Activated T-cell treated with anti-CD3 and anti-CD28 coated beads, Interleukin-2, amount 50 U/mL, for 1 hour (primary cell): ENCODE results near the gene TIMM13.
"Not testable (repeated sequence)": the region's sequence is repeated elsewhere in the genome, so short reads cannot be mapped to it uniquely, and the experiment has no call there.

ENCODE experiments used
- DNase-seq: peaks from one replicate; pipeline ENCODE4 v3.0.0-alpha.2; 2020

Gene TIMM13

DNA sequence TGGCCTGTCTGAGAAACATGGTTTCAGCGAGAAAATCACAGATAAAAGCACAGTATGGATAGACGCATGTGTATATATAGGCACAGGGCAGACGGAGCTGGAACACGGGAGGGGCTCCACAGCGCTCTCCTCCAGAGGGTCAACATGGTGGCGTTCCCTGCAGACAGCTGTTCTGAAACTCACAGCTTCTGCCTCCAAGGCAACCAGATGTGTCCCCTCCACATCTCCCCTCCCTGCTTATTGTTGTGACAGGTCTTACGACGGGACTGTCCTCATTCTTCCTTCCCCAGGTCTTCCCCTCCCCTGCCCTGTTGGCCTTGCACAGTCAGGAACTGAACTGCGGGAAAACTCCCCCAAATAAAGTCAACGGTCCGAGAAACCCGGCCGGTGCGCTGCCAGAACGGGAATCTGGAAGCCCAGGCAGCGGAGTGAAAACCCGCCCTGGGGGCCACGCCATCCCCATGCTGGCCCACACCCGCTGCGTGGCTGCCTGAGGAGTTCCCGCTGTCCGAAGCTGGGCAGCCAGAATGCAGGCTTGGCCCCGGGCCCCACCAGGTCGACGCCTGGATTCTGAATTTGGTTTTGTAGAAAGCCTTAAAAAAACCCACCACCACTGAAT is 2.6 kb upstream of the TIMM13 start:
- DNase-seq, result no peak

DNA sequence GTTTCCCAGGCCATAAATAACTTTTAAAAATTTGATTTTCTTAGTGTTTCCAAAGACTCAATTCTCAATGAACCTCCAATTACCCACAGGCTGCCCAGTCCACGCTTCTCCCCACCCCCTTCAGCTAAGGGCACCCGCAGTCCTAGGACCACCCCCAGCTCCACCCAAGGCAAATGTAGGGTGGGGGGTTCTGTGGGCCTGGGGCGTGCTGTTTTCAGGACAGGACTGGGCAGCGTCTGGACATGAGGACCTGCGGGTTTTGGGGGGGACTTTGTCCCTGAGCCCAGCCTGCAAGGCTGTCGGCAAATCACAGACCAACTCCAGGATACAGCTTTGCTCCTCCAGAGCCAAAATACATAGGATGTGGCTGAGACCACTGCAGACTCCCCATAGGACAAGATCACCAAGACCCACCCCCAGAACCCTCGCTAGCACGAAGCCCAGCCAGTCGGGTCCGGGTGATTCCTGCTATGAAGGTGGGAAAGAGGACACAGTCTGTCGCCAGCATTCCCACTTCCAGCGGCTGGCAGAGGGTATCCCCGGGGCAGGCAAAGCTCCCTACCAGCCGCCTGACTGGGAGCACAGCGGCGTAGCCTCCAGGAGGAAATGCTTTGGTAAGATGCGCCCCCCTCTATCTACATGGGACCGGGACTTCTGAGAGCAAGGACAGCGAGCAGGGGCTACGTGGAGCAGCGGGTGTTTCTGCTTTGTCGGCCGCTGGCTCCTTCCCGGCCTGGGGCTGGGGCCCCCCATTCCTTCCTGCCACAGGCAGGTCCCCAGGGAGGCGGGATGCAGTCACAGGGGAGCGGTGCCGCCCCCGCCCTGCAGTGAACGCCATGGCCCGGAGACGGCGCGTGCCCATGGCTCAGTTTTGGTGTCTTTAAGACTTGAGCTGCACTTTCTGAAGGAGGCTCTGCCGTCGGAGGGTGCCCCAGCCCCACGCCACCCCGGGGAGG is 1.6 kb upstream of the TIMM13 start:
- DNase-seq, result no peak

DNA sequence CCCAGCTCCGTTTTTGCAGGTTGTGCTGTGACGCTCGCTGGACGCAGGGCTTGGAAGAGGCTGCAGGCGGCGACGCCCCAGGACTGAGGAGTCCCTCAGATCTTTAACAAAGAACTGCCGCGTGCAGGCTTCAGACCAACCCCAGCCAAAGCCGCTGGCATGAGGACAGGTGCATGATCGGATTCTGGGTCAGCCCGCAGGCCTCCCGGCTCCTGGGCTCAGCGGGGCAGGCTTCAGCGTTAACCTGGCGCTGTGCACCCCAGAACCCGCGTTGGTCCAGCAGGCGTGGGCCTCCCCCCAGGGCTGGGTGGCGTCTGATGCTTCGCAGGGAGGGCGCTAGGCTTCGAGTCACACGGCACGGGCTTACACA is 920 bp upstream of the TIMM13 start:
- no peak for DNase-seq

DNA sequence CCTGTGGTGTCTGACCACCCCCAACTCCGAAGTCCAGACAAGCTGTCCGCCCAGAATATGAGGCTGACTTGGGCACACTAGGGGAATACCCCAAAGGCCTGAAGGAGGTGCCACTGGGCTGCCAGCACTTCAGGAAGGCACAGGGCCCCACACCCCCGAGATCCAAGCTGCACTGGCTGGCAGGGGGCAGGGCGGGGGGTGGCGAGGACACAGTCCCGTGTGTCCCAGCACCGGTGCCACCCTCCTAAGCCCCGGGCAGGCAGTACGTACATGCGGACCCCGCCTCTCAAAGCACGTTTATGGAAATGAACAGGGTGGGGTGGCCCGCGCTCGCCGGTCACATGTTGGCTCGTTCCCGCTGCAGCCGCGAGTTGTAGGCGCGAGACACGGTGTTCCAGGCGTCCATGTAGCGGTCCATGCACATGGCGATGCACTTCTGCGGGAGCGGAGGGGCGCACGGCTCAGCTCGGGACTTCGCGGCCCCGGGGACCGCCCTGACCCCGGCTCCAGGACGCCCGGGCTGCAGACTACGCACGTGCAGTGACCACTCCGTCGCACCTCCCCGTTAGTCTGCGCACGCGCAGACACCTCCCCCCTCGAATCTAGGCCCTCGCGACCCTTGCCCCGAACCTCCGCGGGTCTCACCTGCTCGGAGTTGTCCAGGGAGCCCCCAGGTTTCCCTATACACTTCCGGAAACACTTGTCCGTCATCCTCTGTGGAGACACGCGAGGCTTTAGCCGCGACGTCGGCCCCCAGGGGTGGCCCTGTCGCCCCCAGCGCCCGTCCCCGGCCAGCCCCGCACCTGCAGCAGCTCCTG is 566 bp downstream of the TIMM13 start:
- peak; percentile 33 for DNase-seq

DNA sequence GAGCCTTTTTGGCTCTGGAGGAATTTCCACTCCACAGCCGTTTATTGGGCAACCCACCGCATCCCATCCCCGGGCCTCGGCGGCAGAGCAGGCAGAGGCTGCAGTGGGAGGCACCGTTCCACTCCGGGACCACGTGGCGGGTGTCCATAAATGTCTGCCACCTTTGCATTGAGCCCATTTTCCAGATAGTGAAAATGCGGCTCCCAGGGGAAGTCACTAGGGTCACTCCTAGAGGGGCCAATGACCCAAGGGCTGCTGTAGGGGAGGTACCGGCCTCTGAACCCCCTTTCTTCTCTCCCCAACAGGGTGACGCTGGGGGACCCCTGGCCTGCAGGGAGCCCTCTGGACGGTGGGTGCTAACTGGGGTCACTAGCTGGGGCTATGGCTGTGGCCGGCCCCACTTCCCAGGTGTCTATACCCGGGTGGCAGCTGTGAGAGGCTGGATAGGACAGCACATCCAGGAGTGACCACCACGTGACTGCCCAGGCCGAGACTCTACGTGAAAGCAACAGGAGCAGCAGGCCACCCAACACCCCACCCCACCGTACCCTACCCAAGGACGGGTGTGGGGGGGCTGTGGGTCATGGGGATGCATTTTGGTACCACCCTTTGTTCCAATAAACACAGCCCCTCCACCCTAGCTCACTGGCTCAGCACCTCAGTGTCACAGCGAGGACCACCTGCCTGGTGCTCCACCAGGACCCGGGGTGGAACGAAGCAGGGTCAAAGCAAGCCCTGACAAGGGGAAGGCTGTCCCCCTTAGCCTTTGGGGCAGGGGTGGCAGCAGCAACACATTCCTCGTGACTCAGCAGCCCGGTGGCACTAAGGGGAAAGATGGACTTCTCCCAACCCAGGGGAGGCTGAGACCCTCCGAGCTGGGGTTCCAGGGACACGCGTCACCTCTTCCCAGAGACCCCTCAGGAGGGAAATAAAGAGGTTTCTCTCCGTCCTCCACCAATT is 1.5 kb downstream of the TIMM13 start:
- DNase-seq, result no peak

DNA sequence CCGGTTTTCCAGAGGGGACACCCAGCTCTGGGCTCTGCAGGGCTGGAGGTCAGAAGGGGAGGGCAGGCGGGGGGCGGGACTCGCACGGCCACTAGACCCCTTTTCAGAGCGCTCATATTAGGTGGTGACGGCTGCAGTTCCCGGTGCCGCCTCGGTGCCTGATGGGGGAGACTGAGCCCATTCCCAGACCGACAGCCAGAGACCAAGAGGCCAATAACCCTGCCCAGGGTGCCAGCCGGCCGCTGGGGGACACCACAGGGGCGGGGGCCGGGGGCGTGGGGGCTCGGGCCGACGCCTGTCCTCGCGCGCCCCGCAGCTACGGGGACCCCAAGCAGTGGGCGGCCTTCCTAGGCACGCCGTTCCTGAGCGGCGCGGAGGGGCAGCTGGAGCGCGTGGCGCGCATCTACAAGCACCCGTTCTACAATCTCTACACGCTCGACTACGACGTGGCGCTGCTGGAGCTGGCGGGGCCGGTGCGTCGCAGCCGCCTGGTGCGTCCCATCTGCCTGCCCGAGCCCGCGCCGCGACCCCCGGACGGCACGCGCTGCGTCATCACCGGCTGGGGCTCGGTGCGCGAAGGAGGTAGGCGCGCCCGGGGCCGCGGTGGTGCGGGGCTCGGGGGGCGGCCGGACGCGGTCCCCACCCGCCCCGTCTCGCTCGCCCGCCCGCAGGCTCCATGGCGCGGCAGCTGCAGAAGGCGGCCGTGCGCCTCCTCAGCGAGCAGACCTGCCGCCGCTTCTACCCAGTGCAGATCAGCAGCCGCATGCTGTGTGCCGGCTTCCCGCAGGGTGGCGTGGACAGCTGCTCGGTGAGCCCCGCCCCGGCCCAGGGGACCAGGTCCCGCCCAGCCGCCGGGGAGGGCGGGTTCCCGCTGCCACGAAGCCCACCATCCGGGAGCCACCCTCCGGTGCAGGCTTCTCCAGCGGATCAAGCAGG is 2.4 kb downstream of the TIMM13 start:
- DNase-seq, result no peak

DNA sequence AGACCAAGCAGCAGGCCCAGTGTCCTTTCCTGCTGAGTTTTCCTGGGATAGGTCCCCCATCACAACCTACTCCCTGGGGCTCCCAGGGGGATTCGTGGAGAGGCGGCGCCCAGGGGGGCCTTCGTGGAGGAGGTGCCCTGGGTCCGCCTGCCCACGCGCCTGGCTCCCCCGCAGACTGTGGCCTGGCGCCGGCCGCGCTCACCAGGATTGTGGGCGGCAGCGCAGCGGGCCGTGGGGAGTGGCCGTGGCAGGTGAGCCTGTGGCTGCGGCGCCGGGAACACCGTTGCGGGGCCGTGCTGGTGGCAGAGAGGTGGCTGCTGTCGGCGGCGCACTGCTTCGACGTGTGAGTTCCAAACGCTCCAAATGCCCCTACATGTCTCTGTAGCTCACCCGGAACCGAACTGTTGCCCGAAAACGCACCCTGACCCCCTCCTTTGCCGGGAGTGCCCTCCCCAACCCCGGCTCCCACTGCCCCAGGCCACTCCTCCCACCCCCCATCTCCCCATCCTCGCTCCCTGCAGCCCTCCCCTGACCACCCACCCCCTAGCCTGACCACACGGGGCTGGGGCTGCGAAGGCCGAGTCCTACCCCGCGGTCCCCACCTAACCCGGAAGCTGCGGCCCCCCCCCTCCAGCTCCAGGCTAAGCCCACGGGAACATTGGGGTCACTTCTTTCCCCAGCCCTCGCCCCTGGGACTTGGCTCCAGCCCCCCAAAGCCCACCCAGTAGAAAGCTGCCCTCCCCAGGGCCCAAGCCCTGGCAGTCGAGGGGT is 3.3 kb downstream of the TIMM13 start:
- no peak for DNase-seq

DNA sequence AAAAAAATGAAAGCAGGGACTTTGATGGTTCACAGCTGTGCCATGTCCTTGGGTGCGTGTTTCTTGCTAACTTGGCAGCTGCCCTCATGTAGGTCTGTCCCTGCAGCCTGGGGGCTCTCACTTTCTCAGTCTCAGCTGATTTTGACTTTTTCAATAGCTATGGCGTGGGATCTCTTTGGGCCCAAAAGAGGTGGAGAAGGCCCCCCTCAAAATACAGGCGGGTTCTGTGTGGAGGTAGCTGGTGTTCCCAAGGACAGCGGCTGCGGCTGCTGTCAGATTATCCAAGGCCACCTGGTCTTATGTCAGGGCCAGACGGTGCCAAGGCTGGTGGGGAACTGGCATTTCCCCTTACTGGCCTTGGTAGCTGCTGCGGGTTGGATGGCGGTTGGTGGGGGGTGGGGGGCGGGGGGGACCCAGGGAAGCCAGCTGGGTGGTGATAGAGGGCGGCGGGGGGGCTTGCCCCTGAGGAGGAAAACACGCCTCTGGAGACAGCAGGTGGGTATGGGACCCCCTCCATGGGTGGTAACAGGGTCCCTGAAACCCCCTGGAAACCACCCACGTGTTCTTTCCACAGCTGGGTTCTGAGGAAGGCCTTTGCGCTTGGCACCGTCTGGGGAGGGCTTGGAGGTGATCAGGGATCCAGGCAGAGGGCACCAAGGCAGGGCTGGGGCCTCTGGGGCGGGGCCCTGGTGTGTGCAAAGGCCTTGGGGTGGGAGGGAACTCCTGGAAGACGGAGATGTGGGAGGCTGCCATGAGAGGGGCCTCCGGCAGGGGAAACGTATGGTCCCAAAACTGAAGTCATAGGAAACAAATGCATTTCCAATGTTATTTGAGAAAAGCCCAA is 4.1 kb downstream of the TIMM13 start:
- no peak for DNase-seq

DNA sequence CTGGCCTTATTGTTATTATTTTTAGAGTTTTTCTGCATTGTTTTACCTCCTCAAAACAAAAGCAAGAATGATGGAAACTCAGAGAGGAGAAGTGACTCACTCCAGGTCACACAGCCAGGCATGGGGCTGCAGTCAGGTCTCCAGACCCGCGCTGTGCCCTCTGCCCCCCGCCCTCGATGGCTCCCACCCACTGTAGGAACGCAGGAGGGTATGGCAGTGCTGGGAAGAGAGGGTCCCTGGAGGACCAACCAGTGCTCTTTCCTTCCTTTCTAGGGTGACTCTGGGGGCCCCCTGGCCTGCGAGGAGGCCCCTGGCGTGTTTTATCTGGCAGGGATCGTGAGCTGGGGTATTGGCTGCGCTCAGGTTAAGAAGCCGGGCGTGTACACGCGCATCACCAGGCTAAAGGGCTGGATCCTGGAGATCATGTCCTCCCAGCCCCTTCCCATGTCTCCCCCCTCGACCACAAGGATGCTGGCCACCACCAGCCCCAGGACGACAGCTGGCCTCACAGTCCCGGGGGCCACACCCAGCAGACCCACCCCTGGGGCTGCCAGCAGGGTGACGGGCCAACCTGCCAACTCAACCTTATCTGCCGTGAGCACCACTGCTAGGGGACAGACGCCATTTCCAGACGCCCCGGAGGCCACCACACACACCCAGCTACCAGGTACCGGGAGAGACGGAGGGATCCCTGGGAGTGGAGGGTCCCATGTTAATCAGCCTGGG is 5.6 kb downstream of the TIMM13 start:
- DNase-seq, result no peak

DNA sequence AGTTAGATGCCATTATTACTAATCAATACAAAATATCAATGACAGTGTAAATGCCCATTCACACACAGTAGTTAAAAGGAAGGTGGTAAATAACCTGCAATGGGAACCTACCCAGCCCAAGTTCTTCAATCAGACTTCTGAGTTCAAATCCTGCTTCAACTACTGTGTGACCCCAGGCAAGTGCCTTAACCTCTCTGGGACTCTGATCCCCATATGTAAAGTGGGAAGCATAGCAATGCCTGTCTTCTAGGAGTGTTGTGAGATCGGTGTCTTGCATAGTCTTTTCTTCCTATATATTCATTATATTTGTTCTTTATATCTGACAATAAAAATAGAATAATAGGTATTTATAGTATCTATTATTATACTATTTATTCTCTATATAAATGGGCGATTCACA is 6.9 kb downstream of the TIMM13 start:
- DNase-seq, result no peak

DNA sequence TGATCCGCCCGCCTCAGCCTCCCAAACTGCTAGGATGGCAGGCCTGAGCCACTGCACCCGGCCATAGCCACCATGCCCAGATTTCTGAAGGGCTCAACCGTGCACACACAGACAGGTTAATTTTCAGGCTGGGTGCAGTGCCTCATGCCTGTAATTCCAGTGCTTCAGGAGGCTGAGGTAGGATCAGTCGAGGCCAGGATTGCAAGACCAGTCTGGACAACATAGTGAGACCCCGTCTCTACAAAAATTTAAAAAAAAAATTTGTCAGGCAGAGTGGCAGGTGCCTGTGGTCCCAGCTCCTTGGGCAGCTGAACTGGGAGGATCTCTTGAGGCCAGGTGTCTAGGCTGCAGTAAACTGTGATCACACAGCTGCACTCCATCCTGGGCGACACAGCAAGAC is 7.6 kb downstream of the TIMM13 start:
- no peak for DNase-seq

DNA sequence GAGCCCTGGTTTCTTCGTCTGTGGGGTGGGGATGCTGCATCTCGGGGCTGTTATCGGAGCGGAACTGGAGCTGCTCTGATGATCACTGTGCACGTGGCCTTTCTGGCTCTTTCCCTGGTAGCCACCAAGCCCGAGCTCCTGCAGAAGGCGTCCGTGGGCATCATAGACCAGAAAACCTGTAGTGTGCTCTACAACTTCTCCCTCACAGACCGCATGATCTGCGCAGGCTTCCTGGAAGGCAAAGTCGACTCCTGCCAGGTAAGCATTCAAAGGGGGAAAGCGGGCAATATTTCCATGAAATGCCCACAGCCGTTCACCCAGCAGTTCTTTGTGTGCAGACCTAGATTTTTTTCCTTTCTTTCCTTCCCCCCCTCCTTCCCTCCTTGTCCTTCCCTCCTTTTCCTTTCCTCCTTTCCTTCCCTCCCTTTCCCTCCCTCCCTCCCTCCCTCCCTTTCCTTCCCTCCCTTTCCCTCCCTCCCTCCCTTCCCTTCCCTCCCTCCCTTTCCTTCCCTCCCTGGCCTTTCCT is 9.4 kb downstream of the TIMM13 start:
- DNase-seq, result no peak

DNA sequence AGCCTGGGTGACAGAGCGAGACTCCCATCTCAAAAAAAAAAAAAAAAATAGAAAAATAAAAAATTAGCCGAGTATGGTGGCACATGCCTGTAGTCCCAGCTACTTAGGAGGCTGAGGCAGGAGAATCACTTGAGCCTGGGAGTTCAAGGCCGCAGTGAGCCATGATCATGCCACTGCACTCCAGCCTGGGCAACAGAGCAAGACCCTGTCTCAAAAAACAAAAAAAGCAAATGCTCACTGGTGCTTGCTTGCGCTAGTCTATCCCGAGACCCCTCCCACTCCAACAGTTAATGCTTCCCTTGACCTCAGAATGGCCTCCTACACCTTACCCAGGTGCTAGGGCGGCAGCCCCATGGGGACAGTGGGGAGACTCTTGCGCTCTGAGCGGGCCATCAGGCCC is 9.9 kb downstream of the TIMM13 start:
- not testable (repeated sequence) for DNase-seq

DNA sequence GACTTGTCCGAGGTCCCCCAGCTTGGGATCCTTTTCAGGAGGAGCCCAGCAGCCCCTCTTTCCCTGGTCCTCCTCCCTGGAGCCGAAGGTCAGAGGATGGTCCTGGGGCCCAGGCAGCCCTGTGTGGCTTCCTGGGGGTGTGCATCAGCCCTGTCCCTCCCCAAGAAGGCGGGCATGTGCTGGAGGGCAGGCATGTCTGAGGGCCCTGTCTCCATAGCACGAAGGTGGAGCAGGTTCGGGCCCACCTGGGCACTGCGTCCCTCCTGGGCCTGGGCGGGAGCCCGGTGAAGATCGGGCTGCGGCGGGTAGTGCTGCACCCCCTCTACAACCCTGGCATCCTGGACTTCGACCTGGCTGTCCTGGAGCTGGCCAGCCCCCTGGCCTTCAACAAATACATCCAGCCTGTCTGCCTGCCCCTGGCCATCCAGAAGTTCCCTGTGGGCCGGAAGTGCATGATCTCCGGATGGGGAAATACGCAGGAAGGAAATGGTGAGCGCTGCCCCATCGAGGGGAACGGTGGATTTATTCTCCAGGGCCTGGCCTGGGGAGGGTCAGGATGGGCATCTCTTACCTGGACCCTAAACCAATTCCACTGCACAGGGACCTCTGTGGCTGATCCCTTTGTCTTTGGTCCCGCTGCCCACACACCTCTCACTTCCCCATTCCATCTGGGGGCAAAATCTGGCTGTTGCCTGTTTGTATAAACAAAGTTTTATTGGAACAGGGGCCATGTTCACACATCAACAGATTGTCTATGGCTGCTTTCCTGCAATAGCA is 10.9 kb downstream of the TIMM13 start:
- DNase-seq, result no peak

DNA sequence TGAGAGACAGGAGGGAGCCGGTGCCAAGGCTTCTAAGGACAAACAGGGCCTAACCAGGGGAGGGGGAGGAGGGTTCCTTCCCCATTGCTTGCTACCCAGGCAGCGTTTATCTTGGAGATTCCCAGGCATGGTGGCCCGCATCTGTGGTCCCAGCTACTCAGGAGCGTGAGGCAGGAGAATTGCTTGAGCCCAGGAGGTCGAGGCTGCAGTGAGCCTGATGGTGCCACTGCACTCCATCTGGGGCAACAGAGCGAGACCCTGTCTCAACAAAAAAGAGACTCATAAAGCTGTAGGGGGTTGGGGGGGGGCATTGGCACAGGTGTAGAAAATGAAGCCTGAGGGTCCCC is 11.4 kb downstream of the TIMM13 start:
- DNase-seq, result no peak

DNA sequence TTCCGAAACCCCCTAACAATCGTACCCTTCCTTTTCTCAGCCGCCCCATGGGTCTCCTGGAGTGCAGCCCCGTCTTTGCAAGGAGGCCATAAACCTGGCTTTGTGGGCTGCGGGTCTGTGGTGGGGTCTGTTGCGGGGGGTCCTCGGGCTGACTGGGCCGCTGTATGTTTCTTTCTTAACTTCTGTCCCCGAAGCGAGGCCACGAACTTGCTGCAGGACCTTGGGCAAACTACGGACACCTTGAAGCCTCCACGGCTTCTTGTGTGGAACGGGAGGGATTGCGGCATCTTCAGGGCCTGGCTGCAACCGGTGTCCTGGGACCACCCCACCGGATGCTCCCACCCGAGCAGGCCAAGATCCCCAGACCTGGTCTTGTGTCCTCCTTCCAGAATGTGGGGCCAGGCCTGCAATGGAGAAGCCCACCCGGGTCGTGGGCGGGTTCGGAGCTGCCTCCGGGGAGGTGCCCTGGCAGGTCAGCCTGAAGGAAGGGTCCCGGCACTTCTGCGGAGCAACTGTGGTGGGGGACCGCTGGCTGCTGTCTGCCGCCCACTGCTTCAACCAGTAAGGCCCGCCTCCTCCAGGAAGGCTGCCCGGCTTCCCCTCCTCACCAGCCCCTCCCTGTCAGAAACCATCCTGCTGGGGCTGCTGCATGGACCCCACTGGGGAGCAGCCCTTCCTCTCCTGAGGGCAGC is 12.0 kb downstream of the TIMM13 start:
- no peak for DNase-seq

DNA sequence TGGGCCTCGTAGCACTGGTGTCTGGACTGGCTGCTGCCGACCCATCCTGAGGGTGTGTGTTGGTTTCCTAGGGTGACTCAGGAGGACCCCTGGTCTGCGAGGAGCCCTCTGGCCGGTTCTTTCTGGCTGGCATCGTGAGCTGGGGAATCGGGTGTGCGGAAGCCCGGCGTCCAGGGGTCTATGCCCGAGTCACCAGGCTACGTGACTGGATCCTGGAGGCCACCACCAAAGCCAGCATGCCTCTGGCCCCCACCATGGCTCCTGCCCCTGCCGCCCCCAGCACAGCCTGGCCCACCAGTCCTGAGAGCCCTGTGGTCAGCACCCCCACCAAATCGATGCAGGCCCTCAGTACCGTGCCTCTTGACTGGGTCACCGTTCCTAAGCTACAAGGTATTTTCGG is 13.8 kb downstream of the TIMM13 start:
- no peak for DNase-seq
